8988T (cell line): ENCODE results near the gene CCDC150.
"Not testable (repeated sequence)": the region's sequence is repeated elsewhere in the genome, so short reads cannot be mapped to it uniquely, and the experiment has no call there.

Experiments
- DNase-seq: peaks from one replicate; pipeline ENCODE4 v3.0.0; 2011

The CCDC150 gene

GRCh38 chr2:196639180-196640030 lies at the start of gene CCDC150:
CCDC150 (plus strand) TSS chr2:196639715; CDS start chr2:196639767, 52 bp downstream.
- peak; percentile 86 for DNase-seq

DNA sequence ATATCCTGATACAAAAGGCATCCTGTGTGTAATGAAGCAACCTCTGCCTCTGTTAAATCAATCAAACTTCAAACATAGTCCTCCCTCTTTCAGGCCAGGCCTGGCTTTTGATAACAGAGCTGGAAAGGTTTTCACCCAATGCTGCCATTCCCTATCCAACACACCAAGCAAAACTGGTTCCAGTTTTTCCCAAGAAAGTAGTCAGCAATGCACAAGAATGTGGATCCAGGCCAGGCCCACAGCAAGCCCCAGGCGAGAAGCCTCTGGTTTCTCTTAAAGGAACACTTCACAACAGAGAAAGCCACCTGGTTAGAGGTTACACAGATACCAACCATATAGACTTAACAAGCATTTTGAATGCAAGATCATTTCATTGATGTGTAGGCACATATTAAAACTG lies 49.2 kb upstream of the CCDC150 start:
- DNase-seq, result no peak

DNA sequence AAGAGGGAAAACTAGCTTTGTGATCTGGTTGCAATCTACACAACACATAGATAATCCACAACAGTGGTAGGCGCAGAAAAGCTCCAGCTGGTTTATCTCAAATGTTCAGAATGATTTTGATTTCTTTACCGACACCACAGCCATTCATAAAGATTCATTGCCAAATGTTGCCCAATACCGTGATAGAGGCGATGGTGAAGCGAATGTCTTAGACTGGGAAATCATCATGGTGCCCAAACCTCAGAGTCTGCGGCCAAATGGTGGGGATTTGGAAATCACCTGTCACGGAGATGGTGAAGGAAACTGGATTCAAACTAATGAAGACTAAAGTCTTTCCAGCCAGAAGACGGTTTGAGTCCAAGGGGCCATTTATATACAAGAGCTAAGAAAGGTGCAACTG lies 48.5 kb upstream of the CCDC150 start:
- DNase-seq, result no peak

- no peak for DNase-seq
These were observed 47.9 kb upstream of the CCDC150 start for GRCh38 chr2:196591621-196592022.

DNA sequence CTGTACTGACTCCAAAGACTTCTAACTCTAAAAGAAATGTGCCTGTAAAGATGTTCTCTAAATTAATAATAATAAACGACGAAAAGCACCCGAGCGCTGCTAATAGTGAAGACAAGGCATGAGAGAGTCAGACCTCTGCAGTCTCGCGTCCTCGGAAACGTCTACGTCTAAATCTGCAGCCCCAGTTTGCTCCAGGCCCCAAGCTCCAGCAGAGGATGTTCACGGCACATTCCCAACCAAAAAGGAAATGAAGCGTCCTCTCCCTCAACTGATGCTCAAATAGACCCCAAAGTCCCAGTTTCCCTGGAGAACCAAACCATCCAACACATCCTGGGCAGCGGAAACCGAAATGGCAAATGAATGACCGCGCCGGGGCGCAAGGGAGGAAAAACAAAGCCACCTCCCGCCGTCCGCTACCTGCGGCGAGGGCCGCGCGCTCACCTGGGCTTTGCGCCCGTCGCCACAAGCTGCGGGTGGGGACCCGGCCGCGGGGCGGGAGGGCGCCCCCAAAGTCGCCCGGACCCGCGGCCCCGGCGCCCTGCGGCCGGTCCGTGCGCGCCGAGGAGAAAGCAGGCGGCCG lies 47.1 kb upstream of the CCDC150 start:
- peak; percentile 30 for DNase-seq

DNA sequence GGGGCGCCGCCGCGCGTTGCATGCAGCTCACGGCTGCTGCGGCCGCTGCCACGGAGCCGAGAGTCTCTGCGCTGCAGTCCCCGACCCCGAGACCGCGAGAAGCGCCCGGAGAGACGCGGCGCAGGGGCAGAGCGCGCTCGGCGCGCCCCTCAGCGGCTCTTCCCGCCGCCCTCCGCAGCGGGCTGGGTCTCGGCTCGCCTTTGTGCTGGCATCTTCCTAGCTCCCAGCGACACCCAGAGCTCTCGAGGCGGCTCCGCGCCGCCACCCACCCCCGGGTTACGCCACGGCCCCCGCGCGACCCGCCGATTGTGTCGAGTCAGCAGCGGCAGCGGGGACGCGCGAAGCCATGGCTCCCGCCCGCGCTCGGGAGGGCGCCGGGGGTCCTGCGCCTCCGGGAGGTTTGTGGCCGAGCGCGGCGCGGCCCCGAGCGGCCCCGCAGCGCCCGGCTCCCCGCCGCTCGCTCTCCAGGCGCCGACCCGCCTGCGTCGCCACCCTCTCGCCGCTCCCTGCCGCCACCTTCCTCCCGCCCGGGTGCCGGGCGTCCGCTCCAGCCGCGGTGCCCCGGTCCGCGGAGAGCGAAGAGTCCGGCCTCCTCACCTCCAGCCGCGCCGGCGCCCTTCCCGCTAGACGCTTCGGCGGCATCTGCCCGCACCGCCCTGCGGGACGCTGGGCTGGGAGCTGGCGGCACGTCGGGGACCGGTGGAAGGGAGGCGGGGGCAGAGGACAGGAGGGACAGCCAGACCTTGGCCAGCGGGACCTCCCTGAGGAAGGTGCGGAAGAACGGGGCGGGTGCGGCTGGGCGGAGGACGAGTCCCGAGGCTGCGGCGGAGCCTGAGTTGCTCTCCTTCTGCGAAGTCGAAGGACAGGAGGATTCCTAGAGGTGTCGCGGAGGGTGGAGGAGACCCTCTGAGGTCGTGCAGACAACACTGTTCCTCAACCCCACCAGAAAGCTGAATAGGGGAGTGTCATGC lies 46.3 kb upstream of the CCDC150 start, which contains the start of gene HECW2:
Gene HECW2 (minus strand): TSS at position 644 of the 971 bp plus-strand sequence.
- peak; percentile 65 for DNase-seq

DNA sequence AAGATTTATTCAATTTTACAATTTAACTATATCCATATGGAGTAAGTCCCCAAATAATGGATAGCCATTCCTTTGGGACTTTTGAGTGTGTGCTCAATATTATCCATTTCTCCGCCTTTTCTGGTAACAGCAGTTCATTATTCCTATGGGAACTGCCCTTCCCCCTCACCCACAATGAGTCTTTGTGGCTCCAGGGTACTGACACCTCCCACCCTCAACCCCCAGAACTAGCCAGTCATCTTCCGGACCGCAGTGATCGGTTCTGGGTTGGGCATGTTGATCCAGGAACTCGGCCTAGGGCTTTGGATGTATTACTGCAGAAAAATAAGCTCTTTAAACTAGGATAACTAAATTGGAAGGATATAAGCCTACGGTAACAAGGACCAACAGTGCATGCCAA lies 45.4 kb upstream of the CCDC150 start:
- DNase-seq, result no peak

GRCh38 chr2:196597531-196597930 lies 42.0 kb upstream of the CCDC150 start:
- no peak for DNase-seq

DNA sequence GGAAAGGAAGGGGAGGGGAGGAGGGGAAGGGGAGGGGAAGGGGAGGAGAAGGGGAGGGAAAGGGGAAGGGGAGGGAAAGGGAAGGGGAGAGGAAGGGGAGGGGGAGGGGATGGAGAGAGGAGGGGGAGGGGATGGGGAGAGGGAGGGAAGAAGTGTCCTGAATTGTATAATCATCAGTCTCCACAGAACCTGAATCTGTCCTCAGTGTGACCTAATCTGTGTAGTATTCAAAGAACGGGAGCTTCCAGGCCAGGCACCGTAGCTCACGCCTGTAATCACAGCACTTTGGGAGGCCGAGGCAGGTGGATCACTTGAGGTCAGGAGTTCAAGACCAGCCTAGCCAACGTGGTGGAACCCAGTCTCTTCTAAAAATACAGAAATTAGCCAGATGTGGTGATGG lies 41.1 kb upstream of the CCDC150 start:
- no peak for DNase-seq

- no peak for DNase-seq
These were observed 40.7 kb upstream of the CCDC150 start for GRCh38 chr2:196598846-196599245.

GRCh38 chr2:196601430-196602306 lies 37.8 kb upstream of the CCDC150 start:
- DNase-seq, result peak; percentile 55

GRCh38 chr2:196604196-196604595 lies 35.3 kb upstream of the CCDC150 start:
- no peak for DNase-seq

- DNase-seq, result no peak
These were observed 33.0 kb upstream of the CCDC150 start for GRCh38 chr2:196606516-196606915.

DNA sequence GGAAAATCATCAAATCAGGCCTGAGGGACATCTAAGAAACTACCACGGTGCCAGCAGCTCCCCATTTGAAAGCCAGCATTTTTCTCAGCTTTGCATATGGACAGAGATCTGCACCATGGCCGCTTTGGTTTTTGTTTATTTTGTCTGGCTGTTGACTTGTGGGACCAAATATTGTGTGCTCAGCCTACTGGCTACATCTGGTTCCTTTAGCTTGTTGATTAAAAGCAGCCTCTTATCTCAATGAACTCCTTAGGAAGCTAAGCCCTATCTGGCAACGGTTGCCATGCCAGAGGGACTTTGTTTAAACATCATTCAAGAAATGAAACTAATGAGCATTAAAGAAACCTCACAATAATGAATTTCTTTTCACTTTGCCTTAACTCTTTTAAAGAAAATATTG lies 32.4 kb upstream of the CCDC150 start:
- DNase-seq, result no peak

- not testable (repeated sequence) for DNase-seq
These were observed 31.6 kb upstream of the CCDC150 start for GRCh38 chr2:196607896-196608295.

GRCh38 chr2:196609806-196610205 lies 29.7 kb upstream of the CCDC150 start:
- no peak for DNase-seq

- no peak for DNase-seq
These were observed 28.7 kb upstream of the CCDC150 start for GRCh38 chr2:196610796-196611195.

DNA sequence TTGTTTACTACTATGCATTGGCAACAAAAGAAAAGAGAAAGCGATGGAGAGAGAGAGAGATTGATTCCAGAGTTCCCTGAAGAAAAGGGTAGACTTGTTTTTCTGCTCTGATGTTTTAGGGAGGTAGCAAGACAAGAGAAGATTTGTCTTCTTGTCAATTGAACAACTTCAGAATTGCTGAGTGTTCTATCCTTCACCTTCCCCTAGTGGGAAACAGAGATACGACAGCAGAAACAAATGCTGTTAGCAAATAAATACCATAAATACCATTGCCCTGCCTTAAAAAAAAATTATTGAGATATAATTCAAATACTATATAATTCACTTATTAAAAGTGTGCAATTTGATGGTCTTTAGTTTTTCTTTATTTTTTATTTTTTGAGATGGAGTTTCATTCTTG lies 26.2 kb upstream of the CCDC150 start:
- no peak for DNase-seq

DNA sequence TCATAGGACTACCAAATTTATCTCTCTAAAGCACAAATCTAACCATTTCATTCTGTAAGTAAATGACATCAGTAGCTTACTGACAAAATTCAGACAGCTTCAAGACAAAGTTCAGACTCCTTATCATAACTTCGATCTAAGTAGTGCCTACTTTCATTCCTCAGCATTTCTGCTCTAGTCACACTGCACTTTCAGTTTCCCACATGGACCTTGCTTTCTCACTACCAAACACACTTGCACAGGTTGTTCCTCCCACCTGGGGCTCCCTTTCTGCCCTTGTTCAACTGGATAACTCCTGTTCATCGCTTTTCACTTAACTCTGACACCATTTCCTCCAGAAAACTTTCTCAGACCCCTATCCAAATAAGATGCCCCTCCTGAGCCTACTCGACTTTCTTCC lies 22.1 kb upstream of the CCDC150 start:
- no peak for DNase-seq

DNA sequence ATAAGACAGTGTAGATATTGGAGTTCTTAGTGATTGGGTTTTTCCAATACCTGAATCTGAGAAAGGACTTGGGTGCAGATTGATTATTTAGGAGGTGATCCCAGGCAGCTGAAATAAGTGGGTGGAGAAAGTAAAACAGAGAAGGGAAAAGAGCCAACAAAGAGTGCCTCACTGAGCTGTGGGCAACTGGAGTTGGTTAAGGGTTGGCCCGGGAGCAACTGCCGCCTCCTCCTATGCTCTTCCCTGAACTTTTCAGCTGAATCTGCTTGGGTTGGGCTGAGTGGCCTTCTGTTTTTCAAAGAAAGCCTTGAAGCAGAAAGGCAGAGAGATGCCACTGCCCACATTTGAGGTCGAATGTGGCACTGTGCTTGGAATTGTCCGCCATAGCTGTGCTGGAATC lies 20.9 kb upstream of the CCDC150 start:
- no peak for DNase-seq

GRCh38 chr2:196630531-196630930 lies 9.0 kb upstream of the CCDC150 start:
- no peak for DNase-seq

DNA sequence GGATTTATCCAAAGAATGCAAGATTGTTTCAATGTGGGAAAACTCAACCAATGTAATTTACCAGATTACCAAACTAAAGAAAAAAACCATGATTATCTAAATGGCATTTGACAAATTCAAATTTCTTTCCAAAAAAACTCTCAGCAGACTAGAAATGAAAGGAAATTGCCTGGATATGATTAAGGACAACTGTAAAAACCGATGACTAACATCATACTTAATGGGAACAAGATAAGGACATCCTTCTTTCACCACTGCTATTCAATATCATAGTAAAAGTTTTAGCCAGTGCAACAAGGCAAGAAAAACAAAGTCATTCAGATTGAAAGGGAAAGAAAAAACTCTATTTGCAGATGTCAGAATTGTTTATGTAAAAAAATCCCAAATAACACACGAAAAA lies 4.4 kb upstream of the CCDC150 start:
- DNase-seq, result no peak
